Measurements from ENCODE around the gene TMEM260.

DNA sequence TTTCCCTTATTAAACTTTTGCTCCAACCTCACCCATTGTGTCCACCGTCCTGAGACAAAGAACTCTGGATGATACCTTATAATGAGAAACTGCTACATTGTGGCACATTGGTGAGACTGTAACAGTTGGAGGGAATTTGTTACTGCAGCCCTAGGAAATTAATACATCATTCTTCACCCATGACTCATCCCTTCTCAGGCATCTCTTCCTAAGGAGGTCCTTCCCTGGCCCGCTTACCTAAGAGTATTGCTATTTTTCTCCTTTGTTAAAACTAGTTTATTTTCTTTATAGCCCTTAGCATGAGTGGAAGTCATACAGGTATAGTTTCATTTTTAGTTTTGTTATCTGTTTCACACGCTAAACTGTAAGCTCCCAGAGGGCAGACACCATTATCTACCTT lies 87.1 kb downstream of the TMEM260 start:
- TF ChIP-seq, protein P1, sequence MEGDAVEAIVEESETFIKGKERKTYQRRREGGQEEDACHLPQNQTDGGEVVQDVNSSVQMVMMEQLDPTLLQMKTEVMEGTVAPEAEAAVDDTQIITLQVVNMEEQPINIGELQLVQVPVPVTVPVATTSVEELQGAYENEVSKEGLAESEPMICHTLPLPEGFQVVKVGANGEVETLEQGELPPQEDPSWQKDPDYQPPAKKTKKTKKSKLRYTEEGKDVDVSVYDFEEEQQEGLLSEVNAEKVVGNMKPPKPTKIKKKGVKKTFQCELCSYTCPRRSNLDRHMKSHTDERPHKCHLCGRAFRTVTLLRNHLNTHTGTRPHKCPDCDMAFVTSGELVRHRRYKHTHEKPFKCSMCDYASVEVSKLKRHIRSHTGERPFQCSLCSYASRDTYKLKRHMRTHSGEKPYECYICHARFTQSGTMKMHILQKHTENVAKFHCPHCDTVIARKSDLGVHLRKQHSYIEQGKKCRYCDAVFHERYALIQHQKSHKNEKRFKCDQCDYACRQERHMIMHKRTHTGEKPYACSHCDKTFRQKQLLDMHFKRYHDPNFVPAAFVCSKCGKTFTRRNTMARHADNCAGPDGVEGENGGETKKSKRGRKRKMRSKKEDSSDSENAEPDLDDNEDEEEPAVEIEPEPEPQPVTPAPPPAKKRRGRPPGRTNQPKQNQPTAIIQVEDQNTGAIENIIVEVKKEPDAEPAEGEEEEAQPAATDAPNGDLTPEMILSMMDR (IDR thresholded peaks at IDR 0.05; ENCODE audit: poor library complexity): no peak
- TF ChIP-seq EZH2phosphoT487 (IDR thresholded peaks at IDR 0.05; ENCODE audit: low read depth, severe bottlenecking, unreplicated experiment) (no peak), EZH2 (IDR thresholded peaks at IDR 0.05; ENCODE audit: borderline replicate concordance) (no peak)

All from hepatocyte (in vitro differentiated cells).